Measurements from ENCODE around the gene ANKRD36C.
"Not testable (repeated sequence)": the region's sequence is repeated elsewhere in the genome, so short reads cannot be mapped to it uniquely, and the experiment has no call there.

DNA sequence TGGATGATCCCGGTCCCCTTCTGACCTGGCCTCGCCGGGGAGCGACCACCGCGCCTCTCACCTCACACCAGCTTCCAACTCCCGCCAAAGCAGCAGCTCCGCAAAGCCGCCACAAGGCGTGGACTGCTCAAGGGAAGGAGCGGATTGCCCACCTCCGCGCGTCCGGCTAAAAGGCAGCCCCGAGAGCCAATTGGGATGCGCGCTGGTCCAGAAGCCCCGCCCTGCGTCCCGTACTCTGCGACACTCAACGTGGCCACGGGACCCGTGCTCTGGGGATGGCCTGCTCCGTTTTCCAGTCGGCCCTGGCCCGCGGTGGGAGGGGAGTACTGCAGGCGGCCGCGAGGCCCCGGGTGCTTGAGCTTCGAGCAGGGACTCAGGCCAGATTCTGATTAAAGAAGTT lies 43.2 kb upstream of the ANKRD36C start, which contains the start of gene GPAT2:
- TF ChIP-seq, protein P1, sequence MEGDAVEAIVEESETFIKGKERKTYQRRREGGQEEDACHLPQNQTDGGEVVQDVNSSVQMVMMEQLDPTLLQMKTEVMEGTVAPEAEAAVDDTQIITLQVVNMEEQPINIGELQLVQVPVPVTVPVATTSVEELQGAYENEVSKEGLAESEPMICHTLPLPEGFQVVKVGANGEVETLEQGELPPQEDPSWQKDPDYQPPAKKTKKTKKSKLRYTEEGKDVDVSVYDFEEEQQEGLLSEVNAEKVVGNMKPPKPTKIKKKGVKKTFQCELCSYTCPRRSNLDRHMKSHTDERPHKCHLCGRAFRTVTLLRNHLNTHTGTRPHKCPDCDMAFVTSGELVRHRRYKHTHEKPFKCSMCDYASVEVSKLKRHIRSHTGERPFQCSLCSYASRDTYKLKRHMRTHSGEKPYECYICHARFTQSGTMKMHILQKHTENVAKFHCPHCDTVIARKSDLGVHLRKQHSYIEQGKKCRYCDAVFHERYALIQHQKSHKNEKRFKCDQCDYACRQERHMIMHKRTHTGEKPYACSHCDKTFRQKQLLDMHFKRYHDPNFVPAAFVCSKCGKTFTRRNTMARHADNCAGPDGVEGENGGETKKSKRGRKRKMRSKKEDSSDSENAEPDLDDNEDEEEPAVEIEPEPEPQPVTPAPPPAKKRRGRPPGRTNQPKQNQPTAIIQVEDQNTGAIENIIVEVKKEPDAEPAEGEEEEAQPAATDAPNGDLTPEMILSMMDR (IDR thresholded peaks at IDR 0.05): not testable (repeated sequence)
- not testable (repeated sequence) for TF ChIP-seq POLR2AphosphoS5, POLR2A (IDR thresholded peaks at IDR 0.05)
